GM19328 (cell line): Measurements from ENCODE around the gene METRNL.

Source experiments
- ATAC-seq: cut with Tn5 transposase; IDR thresholded peaks from one replicate; pipeline ENCODE4 v1.9.1; 2021; ENCODE audit warnings: mild to moderate bottlenecking, moderate library complexity; ENCODE audit not compliant: unreplicated experiment

Gene METRNL

DNA sequence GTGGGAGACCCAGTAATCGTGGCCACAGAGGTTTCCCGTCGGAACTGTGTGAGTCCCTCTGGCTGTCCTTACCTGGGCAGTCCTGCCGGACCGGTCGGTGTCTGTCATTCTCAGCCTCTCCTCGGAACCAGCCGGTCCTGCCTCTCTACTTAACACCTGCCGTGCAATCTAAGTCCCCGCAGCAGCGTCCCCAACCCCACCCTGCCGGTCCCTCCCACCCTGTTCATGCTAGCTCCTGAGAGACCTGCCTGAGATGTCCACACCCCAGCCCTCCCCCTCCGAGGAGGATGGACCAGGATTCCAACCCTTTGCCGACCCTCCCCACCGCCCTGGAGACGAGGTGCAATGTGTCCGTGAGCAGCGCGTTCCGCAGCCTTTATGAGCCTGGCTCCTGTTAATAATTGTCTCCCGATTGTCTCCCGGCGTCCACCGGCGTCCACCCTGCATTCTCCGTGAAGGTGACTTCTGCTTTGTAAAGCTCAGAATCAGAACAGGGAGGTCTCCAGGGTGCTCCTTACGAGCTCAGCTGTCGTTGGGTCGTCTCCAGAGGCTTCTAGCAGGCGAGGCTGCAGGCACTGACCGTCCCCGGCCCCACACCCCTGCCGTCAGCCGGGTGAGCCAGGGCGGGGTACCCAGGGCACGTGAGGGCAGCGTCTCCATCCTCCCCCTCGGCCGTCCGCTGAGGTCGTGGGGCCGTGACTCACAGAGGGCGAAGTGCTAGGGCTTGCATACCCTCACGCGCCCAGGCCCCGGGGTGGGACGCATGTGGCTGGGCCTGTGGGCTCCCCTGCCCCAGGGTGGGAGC, 10.1 kb downstream of the METRNL start:
- no peak for ATAC-seq

DNA sequence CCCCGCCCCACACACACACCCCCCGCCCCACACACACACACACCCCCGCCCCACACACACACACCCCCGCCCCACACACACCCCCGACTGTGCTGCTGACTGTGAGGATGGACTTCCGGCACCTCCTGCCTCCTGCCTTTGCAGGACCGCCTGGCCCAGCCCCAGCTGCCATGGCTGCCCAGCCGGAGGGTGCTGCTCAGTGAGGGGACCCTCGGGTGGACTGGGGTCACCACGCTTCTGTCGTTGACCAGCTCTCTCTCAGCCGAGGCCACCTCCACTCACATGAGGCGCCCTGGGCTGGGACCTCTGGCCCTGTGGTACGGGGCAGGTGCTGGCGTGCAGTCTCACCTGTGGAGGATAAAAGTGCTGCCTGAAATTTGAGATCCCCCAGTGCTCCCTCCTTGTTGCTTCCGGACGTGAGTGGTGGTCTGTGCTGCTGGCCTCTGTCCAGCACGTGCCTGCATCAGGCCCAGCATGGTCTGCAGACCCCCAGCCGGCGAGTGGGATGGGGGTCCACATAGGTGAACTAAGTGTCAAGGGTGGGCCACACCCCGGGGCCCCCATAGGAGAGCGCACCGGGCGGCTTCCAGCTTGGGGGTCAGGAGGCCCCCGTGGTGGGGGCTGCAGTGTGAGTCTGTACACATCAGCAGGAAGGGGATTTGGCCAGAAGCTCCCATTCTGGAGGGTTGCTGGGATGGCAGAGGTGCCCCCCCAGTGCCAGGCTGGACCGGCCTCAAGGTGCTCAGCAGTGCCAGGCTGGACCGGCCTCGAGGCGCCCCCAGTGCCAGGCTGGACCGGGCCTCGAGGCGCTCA, 11.2 kb downstream of the METRNL start:
- no peak for ATAC-seq

DNA sequence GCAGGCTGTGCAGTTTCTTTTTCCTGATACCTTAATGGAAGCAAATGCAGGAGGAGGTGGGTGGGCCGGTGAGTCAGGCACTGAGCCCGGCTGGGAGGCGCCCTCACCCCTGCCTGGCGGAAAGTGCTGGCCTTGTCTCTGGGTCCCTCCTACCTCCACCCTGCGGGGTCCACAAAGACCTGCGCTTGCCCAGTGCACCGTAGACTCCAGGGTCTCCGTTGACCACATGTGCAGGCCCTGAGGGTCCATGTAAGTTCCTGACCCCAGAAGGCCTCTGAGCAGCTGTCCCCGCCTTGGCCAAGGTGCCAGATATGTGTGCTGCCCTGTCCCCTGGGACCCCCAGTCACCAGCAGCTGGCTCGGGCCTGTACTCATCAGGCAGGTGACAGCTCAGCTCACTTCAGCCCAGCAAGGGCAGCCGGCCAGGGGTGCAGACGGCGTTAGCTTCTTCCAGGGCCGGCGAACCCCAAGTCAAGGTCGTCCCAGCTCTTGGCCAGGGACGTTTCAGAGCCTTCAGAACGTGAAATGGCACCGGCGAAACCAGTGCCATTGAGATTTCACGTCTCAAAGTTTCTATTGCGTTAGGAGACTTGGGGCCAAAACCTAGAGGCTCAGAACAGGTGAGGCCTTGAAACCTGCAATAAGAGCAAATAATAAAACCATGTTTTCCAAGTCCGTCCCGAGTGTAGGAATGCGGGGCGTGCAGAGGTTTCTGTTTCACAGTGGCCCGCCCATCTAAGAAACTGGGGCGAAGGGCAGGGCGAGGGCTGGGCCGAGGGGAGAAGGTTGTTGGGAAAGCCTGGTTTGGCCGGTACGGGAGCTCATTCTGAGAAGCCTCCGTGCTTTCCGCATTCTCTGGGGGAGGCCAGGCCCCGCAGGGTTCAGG, 12.1 kb downstream of the METRNL start:
- ATAC-seq, result no peak

DNA sequence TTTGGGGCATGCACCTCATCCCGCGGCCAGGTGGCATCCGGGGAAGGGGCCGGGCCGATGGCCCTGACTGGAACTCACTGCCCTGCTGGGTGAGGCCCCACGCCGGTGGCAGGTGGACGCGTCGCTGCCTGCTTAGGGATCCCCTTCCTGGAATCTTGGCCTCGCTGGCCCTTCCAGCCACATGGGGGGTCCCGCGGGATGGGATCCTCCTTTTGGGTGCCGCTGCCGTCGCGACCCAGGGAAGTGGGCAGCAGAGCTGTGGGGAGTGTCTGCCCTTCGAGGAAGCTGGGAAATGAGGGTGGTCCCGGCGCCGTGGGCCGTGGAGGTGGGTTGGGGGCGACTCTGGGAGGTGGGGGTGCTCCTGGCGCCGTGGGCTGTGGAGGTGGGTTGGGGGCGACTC, 12.8 kb downstream of the METRNL start:
- no peak for ATAC-seq

DNA sequence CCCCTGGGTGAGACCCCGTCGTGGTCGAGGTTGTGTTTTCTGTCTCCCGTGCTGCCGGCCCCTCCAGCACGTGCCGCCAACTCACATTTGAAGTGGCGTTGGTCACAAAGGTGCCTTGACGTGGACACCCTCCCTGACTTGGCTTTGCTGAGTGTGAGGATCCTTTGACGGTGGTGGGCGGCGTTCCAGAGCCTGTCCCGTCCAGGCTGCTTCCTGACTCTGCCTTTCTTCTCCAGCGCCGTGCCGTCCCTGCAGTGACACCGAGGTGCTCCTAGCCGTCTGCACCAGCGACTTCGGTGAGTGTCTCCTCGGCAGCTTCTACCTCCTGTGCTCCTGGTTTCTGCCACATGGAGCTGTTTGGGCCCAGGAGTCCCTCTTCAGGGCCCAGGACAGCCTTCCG, 13.5 kb downstream of the METRNL start:
- ATAC-seq, result no peak

DNA sequence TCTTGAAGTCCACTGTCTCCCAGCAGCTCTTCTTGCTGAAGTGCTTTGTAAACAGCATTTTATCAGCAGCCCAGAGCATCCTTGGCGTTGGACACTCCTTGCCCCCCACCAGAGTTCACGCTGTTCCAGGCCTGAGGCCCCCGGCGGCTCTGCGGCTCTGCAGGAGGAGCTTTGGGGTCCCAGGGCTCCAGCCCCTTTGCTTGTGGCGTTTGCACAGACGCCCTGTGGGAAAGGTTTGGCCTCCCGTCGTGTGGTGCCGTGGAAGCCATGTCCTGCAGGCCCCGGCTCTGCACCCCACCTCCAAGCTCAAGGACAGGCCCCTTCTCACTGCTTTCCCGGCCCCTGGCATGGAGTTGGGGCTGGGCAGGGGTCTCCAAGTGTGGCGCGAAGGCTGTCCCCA, 14.1 kb downstream of the METRNL start:
- no peak for ATAC-seq

DNA sequence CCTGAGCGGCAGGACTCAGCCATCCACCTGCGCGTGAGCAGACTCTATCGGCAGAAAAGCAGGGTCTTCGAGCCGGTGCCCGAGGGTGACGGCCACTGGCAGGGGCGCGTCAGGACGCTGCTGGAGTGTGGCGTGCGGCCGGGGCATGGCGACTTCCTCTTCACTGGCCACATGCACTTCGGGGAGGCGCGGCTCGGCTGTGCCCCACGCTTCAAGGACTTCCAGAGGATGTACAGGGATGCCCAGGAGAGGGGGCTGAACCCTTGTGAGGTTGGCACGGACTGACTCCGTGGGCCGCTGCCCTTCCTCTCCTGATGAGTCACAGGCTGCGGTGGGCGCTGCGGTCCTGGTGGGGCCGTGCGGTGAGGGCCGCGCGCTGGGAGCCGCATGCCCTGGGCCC, 14.9 kb downstream of the METRNL start:
- ATAC-seq, result no peak

DNA sequence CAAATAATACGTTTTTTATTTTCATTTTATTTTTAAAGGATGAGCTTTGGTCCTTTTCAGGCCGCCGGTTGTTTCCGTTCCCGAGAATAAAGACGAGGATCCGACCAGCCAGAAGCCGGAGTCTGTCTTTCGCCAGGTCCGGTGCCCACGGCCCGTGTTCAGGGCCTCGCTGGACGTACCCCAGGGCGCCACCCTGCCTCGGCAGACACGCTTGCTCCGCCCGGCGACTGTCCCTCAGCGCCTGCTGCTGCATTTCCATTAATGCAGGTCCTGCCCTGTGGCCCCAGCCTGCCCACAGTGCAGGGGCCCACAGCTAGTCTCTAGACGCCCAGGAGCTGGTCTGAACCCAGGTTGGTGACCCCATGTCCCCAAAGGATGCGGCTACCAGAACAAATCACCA, 15.6 kb downstream of the METRNL start:
- ATAC-seq, result no peak

DNA sequence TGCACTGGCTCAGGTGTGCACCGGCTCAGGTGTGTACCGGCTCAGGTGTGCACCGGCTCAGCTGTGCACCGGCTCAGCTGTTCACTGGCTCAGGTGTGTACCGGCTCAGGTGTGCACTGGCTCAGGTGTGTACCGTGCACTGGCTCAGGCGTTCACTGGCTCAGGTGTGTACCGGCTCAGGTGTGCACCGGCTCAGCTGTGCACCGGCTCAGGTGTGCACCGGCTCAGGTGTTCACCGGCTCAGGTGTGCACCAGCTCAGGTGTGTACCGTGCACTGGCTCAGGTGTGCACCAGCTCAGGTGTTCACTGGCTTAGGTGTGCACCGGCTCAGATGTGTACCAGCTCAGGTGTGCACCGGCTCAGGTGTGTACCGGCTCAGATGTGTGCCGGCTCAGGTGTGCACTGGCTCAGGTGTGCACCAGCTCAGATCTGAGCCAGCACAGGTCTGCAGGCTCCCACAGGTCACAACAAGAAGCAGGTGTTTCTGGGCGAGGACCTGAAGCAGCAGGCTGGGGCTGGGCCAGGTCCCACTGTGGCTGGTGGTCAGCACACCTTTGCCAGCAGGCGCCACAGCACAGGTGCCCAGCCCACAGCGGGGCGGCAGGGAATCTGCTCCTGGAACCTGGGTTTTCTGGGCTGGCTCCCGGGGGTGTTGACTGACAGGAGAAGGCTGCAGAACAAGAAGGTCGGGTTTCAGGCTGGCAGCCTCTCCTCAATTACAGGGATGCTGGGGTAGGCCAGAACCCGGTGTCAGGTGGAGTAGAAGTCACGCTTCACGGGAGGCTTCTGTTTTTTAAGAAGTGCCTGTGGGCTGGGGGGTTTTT, 17.2 kb downstream of the METRNL start:
- ATAC-seq, result no peak

DNA sequence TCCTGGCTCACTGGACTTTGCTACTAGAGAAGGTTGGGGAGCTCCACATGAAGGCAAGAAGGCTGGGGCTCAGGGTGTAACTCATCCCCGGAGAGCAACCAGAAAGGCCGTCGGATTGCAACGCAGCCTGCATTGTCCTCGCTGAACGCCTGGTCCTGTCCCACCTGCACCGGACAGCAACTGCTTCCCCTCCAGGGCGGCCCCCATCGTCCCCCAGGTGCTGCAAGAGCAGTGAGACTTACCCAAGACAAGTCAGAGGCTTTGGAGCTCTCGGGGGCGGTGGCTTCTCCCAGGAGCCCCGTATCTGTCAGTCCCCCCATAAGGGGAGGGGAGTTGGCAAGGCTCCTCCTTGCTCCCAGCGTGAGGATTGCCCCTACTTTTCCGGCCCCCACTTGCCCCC, 18.4 kb downstream of the METRNL start:
- ATAC-seq, result no peak

DNA sequence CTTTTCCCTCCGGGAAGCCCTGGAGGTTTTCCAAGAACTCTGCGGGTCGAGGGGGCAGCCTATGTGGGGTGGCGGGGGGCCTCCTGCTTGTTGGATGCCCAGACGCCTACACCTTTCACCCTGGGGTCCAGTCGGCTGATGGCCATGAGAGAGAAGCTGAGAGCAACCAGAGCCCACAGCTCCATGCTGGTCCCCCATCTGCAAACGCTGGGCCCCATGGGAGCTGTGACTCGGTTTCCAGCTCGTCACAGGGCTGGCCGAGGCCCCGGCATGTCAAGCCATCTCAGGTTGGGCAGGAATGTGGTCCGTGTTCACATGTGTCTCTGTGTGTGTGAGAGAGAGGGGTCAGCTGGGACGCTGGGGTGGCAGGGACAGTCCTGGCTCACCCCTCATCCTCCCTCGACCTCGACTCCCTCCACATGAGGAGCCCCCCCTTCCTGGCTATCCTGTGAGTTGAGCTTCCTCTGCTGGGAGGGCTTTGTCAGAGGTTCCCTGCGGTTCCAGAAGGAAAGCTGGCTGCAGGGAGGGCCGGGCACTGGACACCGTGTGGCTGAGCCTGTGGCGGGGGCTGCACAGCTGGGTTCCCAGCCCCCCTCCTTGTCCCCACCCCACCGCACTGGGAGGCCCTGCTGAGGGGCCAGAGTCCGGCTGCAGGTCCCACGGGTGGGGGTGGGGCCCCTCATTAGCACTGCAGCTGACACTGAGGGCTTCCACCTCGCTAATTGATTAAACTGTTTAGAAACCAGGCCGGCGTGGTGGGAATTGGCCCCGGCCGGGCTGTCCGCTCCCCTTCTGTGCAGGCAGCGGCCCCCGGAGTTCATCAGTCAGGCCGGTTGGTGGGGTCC, 19.1 kb downstream of the METRNL start:
- no peak for ATAC-seq

DNA sequence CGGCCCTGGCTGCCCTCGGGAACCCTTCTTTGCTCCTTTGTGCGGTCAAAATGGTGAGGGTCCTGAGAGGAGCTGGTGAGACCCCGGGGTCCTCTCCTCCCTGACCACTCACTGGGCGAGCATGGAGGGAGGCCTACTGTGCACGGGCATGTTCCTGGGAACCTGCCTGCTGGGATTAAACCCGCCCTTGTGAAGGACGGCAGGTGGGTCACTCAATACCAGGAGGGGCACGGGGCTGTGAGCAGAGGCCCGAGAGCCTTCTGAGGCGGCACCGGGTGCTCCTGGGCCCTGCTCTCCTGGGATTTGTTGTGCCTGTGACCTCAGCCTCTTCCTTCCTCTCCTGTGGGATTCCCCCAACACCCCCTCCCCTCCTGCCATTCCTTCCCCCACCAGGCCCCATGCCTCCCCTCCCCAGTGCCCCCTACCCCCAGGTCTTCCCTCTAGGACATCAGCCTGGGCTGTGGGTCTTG, 19.7 kb downstream of the METRNL start:
- no peak for ATAC-seq

DNA sequence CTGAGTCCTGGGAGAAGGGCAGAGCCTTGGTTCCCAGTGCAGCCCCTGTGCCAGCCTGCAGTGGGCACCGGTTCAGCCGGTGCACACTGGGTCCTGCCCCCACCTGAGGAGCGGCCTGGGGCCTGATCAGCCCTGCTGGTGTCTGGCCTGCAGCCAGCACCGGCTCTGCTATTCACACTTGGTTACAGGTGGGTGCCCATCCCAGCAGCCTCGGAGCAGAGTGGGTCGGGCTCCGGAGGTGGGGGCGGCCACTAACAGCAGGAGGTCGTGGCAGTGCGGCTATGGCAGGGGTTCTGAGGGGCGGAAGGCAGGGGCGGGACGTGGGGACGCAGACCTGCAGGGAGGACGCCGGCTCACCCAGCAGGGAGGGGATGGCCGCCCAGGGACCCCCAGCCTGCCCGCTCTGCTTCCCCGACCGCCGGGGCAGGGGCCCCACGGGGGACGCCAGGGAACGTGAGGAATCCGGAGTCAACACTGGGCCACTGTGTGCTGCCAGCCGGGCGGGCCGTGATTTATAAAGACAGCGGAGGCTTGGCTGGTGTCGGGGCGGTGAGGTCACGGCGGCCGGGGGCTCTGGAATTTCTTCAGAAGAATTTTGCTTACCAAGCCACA, 20.3 kb downstream of the METRNL start:
- no peak for ATAC-seq

DNA sequence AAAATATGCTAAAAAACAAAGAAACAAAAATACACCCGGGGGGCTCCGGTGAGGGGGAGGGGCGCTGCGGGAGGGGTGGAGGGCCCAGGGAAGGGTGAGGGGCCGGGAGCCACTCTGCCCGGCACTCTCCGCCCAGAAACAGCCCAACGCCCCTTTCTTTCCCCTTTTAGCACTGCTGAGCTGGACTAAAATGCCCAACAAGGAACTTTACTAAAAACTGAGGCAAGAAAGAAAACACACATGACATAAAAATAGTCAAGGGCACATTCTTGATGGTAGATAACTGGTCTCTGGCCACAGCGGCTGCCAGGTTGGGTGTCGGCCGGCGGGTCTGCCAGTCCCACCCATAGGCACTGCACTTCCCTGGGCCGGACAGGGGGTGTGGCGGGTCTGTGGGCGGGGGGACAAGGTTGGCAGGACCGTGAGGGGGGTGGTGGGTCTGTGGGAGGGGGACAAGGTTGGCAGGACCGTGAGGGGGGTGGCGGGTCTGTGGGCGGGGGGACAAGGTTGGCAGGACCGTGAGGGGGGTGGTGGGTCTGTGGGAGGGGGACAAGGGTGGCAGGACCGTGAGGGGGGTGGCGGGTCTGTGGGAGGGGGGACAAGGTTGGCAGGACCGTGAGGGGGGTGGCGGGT, 20.9 kb downstream of the METRNL start:
- ATAC-seq, result no peak

DNA sequence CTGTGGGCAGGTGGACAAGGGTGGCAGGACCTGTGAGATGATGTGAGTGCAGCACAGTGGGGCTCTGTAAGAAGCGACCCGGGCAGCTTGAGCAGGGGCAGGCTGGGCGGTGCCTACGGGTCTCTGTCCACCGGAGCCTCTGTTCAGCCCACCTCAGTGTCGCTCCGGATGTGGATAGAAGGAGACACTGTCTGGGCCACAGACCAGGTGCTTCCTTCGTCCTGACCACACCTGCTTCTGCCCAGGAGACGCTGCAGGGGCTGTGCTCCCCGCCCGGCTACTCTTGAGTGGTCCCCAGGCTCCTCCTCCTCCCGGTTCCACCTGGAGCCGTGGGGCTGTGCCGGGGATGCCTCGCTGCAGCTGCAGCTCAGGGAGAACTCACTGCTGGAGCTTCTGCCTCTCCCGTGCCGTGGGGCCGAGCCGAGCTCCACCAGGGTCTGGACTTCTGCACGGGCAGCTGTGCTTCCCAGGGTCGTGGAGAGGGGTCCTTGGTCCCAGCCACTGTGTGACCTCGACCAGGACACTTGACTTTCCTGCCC, 21.5 kb downstream of the METRNL start:
- no peak for ATAC-seq

DNA sequence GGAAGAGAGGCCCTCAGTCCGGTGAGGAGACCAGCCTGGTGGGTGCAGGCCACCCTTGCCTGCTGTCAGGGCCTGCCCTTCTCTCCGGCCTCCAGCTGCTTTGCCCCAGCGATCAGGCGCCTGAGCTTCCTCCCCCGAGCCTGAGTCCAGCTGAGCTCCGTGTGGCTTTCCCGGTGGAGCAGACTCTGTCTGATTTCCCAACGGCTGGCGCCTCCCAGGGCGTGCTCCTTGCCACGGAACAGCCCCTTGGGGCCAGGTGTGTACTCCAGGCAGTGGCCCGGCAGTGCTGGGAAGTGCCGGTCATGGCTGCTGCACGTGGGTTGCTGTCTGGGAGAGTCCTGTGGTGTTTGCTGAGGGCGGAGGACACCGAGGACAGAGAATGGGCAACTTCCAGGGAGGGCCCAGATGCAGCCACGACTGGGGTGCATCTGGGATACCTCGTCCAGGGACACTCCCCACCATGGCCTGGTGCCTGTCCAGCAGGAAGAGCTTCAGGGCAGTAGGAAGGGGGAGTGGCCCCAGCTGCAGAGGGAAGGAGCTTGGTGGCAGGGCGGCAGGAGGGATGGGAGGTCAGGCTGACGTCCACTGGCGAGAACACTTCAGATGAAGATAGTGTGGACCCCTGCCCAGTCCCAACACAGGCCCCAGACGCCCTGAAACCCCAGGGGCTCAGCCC, 22.5 kb downstream of the METRNL start:
- ATAC-seq, result no peak

DNA sequence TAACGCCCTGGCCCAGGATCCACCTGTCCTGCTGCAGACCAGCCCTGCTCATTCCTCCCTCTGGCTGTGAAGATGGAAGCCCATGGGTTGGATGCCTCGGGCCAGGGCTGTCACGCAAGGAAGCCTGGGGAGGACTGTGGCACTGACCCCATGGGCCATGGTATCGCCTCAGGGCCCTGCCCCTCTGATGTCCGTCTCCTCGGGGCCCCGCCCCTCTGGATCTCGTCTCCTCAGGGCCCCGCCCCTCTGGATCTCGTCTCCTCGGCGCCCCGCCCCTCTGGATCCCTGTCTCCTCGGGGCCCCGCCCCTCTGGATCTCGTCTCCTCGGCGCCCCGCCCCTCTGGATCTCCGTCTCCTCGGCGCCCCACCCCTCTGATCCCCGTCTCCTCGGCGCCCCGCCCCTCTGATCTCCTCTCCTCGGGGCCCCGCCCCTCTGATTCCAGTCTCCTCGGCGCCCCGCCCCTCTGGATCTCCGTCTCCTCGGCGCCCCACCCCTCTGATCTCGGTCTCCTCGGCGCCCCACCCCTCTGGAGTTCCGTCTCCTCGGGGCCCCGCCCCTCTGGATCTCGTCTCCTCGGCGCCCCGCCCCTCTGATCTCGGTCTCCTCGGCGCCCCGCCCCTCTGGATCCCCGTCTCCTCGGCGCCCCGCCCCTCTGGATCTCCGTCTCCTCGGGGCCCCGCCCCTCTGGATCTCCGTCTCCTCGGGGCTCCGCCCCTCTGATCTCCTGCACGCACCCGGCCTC, 24.0 kb downstream of the METRNL start:
- no peak for ATAC-seq
